ENCODE measurements around the gene ADGRD1. TPM values are rescaled to one million over a fixed set of nuclear protein-coding genes. Genes with fewer than 3 reads are reported as not detected.

ADGRD1 gene
- polyA plus RNA-seq, 3 donors = 4.7 to 17.9 (median 4.9) TPM

- 90% methylated on average over 11 of the region's 18 CpGs for WGBS (ENCODE audit: insufficient coverage)
Observed at GRCh38 chr12:131010396-131011131, 56.9 kb downstream of the ADGRD1 start.

More at GRCh38 chr12:131010396-131011131, 56.9 kb downstream of the ADGRD1 start:
- Histone ChIP-seq H3K4me3 (replicated peaks in 1 of 3; ENCODE audit: low read depth in 2 of 3, low read length in 3 of 3) (no peak overlapping the region), H3K27me3 (ENCODE audit: control insufficient read depth in 2 of 2, insufficient read depth in 2 of 2, low read length in 2 of 2) (no peaks in the 10 kb centered on the region), H3K36me3 (replicated peaks in 1 of 2; ENCODE audit: control insufficient read depth in 1 of 2, insufficient read depth in 2 of 2, low read length in 2 of 2) (peaks cover 2 to 8% of the 10 kb centered on the region in 2 donors), H3K4me2 (replicated peaks; ENCODE audit: extremely low read depth, low read length, poor library complexity, severe bottlenecking) (no peak overlapping the region), H3K9me3 (replicated peaks in 1 of 2; ENCODE audit: control insufficient read depth in 1 of 2, insufficient read depth in 1 of 2, low read length in 2 of 2) (no peaks in the 10 kb centered on the region), H2AFZ (ENCODE audit: insufficient read depth, low read depth, low read length, poor library complexity, severe bottlenecking) (no peak overlapping the region), H3K4me1 (ENCODE audit: control insufficient read depth in 1 of 2, insufficient read depth in 2 of 2, low read length in 2 of 2) (no peaks in the 10 kb centered on the region), H3K9ac (ENCODE audit: insufficient read depth, low read length, poor library complexity, severe bottlenecking) (no peak overlapping the region), H4K20me1 (ENCODE audit: insufficient read depth, low read length) (no peaks in the 10 kb centered on the region), H3K79me2 (ENCODE audit: insufficient read depth, low read length) (no peaks in the 10 kb centered on the region), H3K27ac (ENCODE audit: low read depth in 1 of 2, low read length in 2 of 2) (no peak overlapping the region)
- Mint-ChIP-seq H3K27me3 (ENCODE audit: low read depth in 3 of 3) (peaks cover 6 to 12% (median 8%) of the 10 kb centered on the region in 3 donors), H3K27ac (no peak overlapping the region), H3K36me3 (peaks cover 11 to 27% of the 10 kb centered on the region in 2 donors), H3K4me1 (no peaks in the 10 kb centered on the region), H3K4me3 (no peak overlapping the region), H3K9me3 (peaks cover 0 to 2% (median 0%) of the 10 kb centered on the region in 7 donors)
- intact Hi-C loops (cut with micrococcal nuclease) = no loop called here
- no peak for DNase-seq
- TF ChIP-seq CTCF (IDR thresholded peaks at IDR 0.05) = no peak
